Neural crest cell (in vitro differentiated cells): Measurements from ENCODE around the gene TCF25. TPM values are rescaled to one million over a fixed set of nuclear protein-coding genes. Genes with fewer than 3 reads are reported as not detected.

ENCODE experiments used
- DNase-seq: peaks from one replicate; pipeline ENCODE4 v3.0.0; 2021; ENCODE audit warnings: low read depth, mixed read lengths, low spot score
- H3K27ac Mint-ChIP-seq: one replicate; pipeline ENCODE4 v1.8.0; 2021; ENCODE audit warnings: mild to moderate bottlenecking, mixed read lengths; ENCODE audit not compliant: unreplicated experiment
- H3K27me3 Mint-ChIP-seq: 2 replicates; pipeline ENCODE4 v1.8.0; 2021; ENCODE audit warnings: low read depth, mild to moderate bottlenecking, mixed read lengths
- H3K36me3 Mint-ChIP-seq: 2 replicates; pipeline ENCODE4 v1.8.0; 2021; ENCODE audit warnings: low read depth, mild to moderate bottlenecking, mixed read lengths
- H3K4me1 Mint-ChIP-seq: 2 replicates; pipeline ENCODE4 v1.8.0; 2021; ENCODE audit warnings: mixed read lengths
- H3K4me3 Mint-ChIP-seq: one replicate; pipeline ENCODE4 v1.8.0; 2021; ENCODE audit warnings: mild to moderate bottlenecking, mixed read lengths
- H3K9me3 Mint-ChIP-seq: 2 replicates; pipeline ENCODE4 v1.8.0; 2021; ENCODE audit warnings: mixed read lengths
- total RNA-seq: library from RNA; stranded (reverse); gene quantifications from 2 replicates; pipeline ENCODE4 v1.2.1, GENCODE V29; 2021
- TF ChIP-seq, protein P1 (sequence below): fragments of 200-600 bp; sonication (generic); conservative IDR thresholded peaks from 2 replicates; pipeline ENCODE4 v1.5.0; 2021; ENCODE audit warnings: antibody characterized with exemption, mild to moderate bottlenecking

The TCF25 gene
- total RNA-seq, 1 donor from 2014 or later: 209 TPM

DNA sequence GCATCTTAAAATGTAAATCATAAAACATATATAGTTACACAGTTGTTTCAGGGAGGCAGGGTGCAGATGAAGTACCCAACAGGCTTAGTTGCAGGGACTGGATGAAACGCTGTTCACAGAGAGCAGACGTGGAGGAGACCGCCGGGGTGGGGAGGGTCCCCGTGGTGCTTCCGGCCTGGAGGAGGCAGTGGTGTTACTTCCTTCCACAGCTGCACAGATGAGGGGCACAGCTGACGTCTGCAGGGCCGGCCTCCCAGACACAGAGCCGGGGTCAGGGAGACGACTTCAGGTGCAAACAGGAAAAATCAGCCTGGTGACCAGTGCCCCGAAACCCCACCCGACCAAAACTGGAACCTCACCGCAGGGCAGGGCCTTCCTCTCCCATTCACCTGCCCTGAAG lies 28.0 kb upstream of the TCF25 start:
- no peak for DNase-seq
- TF ChIP-seq, protein P1, sequence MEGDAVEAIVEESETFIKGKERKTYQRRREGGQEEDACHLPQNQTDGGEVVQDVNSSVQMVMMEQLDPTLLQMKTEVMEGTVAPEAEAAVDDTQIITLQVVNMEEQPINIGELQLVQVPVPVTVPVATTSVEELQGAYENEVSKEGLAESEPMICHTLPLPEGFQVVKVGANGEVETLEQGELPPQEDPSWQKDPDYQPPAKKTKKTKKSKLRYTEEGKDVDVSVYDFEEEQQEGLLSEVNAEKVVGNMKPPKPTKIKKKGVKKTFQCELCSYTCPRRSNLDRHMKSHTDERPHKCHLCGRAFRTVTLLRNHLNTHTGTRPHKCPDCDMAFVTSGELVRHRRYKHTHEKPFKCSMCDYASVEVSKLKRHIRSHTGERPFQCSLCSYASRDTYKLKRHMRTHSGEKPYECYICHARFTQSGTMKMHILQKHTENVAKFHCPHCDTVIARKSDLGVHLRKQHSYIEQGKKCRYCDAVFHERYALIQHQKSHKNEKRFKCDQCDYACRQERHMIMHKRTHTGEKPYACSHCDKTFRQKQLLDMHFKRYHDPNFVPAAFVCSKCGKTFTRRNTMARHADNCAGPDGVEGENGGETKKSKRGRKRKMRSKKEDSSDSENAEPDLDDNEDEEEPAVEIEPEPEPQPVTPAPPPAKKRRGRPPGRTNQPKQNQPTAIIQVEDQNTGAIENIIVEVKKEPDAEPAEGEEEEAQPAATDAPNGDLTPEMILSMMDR: no peak
- H3K4me1 Mint-ChIP-seq: peaks cover 5% of the 10 kb centered on the region
- no peaks in the 10 kb centered on the region for H3K36me3 Mint-ChIP-seq
- H3K27ac Mint-ChIP-seq: no peak overlapping the region
- no peaks in the 10 kb centered on the region for H3K27me3 Mint-ChIP-seq
- no peaks in the 10 kb centered on the region for H3K9me3 Mint-ChIP-seq
- no peak overlapping the region for H3K4me3 Mint-ChIP-seq

DNA sequence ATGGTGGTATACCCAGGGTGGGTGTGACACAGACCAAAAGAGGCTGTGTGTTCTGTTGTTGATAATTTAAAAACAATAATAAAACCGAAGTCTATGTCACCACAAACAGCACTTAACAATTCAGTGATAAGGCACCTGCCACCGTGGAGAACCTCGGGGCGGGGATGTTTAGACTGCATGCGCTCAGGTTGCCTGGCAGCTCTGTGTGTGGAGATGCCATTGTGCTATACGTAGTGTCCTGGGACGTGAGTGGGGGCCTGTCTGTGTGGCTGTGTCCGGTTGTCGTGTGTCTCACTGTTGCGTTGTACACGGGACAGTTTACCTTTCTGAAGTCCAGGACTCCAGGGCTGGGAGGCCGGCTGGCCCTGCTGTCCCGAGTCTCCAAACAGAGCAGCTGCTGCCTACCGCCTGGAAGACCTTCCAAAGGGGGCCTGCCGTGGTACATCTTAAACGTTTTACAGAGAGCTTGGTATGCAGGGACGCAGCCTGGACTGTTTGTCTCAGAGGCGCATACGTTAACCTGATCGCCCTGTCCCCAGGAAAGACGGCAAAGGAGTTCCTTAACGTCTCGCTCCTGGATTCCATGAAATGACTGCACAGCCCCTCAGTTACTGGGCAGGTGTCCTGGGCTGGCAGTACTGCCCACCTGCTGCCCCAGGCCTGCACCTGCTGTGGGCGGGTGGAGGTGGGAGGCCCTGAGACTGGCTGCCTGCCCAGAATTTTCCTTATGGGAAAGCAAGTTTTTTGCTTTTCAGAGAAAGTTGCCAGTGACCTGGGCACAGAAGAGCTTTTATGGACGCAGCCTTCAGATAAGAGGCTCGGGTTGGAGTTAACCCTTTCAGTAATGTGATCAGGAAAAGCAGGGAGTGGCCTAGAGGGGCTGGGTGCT lies 26.1 kb upstream of the TCF25 start:
- no peak overlapping the region for H3K27ac Mint-ChIP-seq
- no peak overlapping the region for H3K4me3 Mint-ChIP-seq
- peaks cover 5% of the 10 kb centered on the region for H3K4me1 Mint-ChIP-seq
- TF ChIP-seq, protein P1: no peak
- H3K36me3 Mint-ChIP-seq: peaks cover 2% of the 10 kb centered on the region
- no peaks in the 10 kb centered on the region for H3K9me3 Mint-ChIP-seq
- no peaks in the 10 kb centered on the region for H3K27me3 Mint-ChIP-seq
- DNase-seq: no peak

DNA sequence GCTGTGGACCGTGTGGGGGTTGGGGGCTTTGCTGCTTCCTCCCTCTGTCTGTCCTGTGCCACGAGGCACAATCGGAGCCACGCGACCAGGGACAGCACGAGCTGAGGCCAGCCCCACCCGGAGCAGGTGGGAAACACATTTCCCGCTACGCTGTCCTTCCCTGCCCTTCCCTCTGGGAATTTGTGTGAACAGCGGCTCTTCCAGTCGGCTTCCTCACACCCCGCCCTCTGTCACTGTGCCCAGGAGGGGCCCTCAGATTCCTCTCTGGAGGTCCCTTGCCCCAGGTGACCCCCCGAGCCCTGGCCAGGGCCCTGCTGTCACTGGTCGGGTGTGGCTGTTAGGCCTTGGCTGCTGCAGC lies 25.5 kb upstream of the TCF25 start:
- peaks cover under 1% of the 10 kb centered on the region for H3K4me1 Mint-ChIP-seq
- no peaks in the 10 kb centered on the region for H3K27me3 Mint-ChIP-seq
- no peaks in the 10 kb centered on the region for H3K9me3 Mint-ChIP-seq
- no peak for DNase-seq
- TF ChIP-seq, protein P1: no peak
- H3K36me3 Mint-ChIP-seq: peaks cover 2% of the 10 kb centered on the region
- H3K27ac Mint-ChIP-seq: no peak overlapping the region
- H3K4me3 Mint-ChIP-seq: no peak overlapping the region

DNA sequence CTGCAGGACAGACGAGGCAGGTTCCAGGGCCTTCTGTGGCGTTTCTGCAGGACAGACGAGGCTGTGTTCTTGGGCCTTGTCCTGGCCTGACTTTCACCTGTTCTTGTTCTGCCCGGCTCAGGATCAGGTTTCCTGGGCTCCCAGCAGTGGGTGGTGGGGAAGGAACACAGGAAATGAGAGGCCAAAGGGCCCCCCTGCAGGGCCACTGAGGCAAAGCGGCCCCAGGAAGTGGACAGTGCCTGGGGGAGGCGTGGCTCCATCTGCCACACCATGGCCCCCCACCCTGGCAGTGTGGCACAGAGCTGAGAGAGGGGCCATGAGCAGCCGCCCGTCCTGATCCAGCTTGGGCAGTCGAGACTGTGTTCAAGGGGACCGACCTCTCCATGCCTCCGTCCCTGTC lies 24.4 kb upstream of the TCF25 start:
- no peak for DNase-seq
- H3K9me3 Mint-ChIP-seq: no peaks in the 10 kb centered on the region
- no peaks in the 10 kb centered on the region for H3K4me1 Mint-ChIP-seq
- TF ChIP-seq, protein P1: no peak
- H3K27ac Mint-ChIP-seq: no peak overlapping the region
- peaks cover 2% of the 10 kb centered on the region for H3K36me3 Mint-ChIP-seq
- H3K27me3 Mint-ChIP-seq: no peaks in the 10 kb centered on the region
- no peak overlapping the region for H3K4me3 Mint-ChIP-seq

DNA sequence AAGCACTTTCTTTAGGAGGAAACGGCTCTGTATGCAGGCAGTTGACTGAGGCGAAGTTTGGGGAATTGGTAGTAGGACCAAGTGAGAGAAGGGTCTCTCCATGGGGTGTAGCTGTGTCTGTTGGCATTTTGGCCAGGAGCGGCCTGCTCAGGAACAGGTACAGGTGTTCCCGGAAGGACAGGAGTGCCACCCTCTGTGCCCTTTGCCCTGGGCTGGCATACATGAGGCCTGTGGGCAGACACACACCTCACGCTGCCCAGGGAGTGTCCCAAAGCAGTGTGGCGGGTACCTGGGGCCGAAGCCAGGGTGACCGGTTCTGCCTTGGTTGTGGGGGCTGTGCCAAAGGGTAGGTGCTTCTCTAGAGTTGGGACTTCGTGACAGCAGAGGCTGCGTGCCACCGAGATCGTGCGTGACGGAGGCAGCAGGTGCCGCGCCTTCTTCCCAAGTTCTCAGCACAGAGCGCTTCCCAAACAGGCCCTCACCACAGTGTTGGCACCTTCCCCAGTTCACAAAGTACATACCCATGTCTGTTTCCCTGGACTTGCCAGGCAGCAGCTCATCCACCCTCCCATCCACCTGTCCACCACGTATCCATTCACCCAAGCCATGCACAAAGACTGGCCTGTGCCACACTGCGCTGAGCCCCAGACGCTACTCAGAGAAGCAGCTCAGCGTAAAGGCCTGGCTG lies 19.9 kb upstream of the TCF25 start:
- no peak for DNase-seq
- H3K4me1 Mint-ChIP-seq: no peaks in the 10 kb centered on the region
- H3K27me3 Mint-ChIP-seq: no peaks in the 10 kb centered on the region
- peaks cover 2% of the 10 kb centered on the region for H3K36me3 Mint-ChIP-seq
- no peak overlapping the region for H3K4me3 Mint-ChIP-seq
- H3K27ac Mint-ChIP-seq: peak overlapping the region; percentile 67
- no peaks in the 10 kb centered on the region for H3K9me3 Mint-ChIP-seq
- TF ChIP-seq, protein P1: no peak
